GM12801 (cell line): ENCODE measurements around the gene GPT2.

Source experiments
- TF ChIP-seq, protein P1 (sequence below): IDR thresholded peaks from one replicate; pipeline ENCODE4 v1.5.1; 2011; ENCODE audit warnings: control low read depth; ENCODE audit not compliant: insufficient read length; ENCODE audit errors: extremely low read depth

The GPT2 gene

GRCh38 chr16:46883690-46884512, at the start of gene GPT2:
GPT2 (plus strand) TSS chr16:46884362; CDS start chr16:46884716, 354 bp downstream.
- TF ChIP-seq, protein P1, sequence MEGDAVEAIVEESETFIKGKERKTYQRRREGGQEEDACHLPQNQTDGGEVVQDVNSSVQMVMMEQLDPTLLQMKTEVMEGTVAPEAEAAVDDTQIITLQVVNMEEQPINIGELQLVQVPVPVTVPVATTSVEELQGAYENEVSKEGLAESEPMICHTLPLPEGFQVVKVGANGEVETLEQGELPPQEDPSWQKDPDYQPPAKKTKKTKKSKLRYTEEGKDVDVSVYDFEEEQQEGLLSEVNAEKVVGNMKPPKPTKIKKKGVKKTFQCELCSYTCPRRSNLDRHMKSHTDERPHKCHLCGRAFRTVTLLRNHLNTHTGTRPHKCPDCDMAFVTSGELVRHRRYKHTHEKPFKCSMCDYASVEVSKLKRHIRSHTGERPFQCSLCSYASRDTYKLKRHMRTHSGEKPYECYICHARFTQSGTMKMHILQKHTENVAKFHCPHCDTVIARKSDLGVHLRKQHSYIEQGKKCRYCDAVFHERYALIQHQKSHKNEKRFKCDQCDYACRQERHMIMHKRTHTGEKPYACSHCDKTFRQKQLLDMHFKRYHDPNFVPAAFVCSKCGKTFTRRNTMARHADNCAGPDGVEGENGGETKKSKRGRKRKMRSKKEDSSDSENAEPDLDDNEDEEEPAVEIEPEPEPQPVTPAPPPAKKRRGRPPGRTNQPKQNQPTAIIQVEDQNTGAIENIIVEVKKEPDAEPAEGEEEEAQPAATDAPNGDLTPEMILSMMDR, result no peak

GRCh38 chr16:46836534-46837530, 47.3 kb upstream of the GPT2 start:
- TF ChIP-seq, protein P1, result no peak

GRCh38 chr16:46839986-46840443, 44.1 kb upstream of the GPT2 start:
- TF ChIP-seq, protein P1, result no peak

- TF ChIP-seq, protein P1, result no peak
These were observed 41.8 kb upstream of the GPT2 start for GRCh38 chr16:46842192-46842895.

GRCh38 chr16:46843898-46844642, 40.1 kb upstream of the GPT2 start:
- TF ChIP-seq, protein P1, result no peak

DNA sequence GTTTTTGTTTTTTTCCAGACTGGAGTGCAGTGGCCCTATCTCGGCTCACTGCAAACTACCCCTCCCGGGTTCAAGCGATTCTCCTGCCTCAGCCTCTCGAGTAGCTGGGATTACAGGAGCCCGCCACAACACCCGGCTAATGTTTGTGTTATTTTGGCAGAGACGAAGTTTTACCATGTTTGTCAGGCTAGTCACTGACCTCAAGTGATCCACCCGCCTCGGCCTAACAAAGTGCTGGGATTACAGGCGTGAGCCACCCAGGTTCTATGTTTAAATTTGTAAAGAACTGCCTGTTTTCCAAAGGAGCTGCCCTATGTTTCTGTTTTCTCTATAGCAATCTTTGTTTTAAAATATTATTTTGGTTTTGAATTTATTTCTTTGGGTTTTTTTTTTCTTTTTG, 39.4 kb upstream of the GPT2 start:
- TF ChIP-seq, protein P1, result no peak
